Anterior cingulate cortex (tissue), 58 donors: ENCODE measurements around the gene INAFM1.

Experiments used
- DNase-seq, 58 donors: peaks; one replicate each; lab custom pipeline; 2025; lab: John Stamatoyannopoulos, UW

The INAFM1 gene

DNA sequence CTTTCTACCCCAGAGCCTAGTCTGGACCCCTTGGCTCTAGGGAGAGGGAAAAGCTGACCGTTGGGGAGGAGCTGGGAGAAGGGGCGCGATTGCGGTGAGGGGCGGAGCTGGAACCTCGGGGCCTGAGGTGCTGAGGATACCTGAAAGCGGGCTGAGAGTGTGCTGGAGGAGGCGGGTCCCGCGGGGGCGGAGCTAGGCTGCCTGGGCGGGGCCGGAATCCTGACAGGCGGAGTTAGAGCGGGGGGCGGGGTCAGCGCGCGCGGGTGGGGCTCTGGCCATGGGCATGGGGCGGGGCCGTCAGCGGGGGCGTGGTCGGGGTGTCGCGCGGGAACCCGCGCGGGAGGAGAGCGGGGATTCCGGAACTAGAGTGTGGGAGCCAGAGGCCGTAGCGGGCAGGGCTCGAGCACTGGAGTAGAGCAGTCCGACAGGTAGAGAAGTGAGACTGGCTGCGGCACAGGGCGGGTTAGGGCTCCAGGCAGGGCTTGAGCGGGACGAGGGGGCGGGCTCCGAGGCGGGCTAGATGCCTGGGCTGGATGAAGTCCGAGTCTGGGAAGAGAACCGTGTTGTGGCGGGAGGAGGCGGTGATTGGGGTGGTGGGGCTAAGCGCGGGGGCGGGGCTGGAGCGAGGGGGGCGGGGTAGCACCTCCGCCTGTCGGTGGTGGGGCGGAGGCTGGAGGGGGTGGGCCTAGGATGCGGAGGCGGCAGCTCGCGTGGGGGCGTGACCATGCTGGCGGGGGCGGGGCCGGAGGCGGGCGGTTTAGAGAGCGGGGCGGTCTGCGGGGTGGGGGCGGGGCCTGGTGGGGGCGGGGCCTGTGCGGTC is at the start of gene INAFM1:
Gene INAFM1 (plus strand): TSS at position 815 of the 820 bp plus-strand sequence. CDS start 35 bp downstream, outside the sequence.
- peak; percentile 66 to 98 (median 93) for DNase-seq

- DNase-seq: peak in 57 of 58 donors; percentile 15 to 91 (median 79)
Measured at GRCh38 chr19:47225746-47226425, 48.8 kb upstream of the INAFM1 start.

- DNase-seq: peak in 48 of 58 donors; percentile 13 to 75 (median 38)
Measured at GRCh38 chr19:47226426-47227351, 48.0 kb upstream of the INAFM1 start.

- DNase-seq: peak in 48 of 58 donors; percentile 2 to 75 (median 37)
Measured at GRCh38 chr19:47227352-47228167, 47.1 kb upstream of the INAFM1 start.

- peak in 17 of 58 donors; percentile 9 to 57 (median 29) for DNase-seq
Measured at GRCh38 chr19:47228168-47228936, 46.3 kb upstream of the INAFM1 start.

- DNase-seq: peak in 42 of 58 donors; percentile 6 to 80 (median 33)
Measured at GRCh38 chr19:47228937-47229675, 45.6 kb upstream of the INAFM1 start.

GRCh38 chr19:47229676-47230053 is 45.0 kb upstream of the INAFM1 start:
- peak in 15 of 58 donors; percentile 8 to 80 (median 38) for DNase-seq

GRCh38 chr19:47230054-47230920 is 44.4 kb upstream of the INAFM1 start:
- DNase-seq: peak in 44 of 58 donors; percentile 11 to 73 (median 40)

DNA sequence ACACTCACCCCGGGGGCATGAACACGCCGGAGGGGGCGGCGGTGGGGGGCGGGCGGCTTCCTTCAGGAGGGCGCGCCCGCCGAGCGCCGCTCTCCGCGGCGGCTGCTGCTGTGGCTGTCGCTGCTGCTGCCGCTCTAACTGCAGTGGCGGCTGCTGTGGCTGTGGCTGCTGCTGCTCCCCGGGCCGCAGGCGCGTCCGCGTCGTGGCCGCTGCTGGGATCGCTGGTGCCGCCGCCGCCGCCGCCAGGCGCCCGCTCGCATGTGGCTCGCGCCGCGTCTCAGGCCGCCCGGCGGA is 43.8 kb upstream of the INAFM1 start, which contains the start of gene BBC3:
Gene BBC3 (minus strand): TSS at position 279 of the 294 bp plus-strand sequence. CDS start 2,768 bp downstream, outside the sequence.
- no peak for DNase-seq

GRCh38 chr19:47231215-47232054 is 43.2 kb upstream of the INAFM1 start:
- peak in 57 of 58 donors; percentile 2 to 88 (median 72) for DNase-seq

- DNase-seq: peak in 1 of 58 donors; percentile 0
Measured at GRCh38 chr19:47232422-47233211, 42.1 kb upstream of the INAFM1 start.

GRCh38 chr19:47236072-47236675 is 38.5 kb upstream of the INAFM1 start:
- DNase-seq: no peak

DNA sequence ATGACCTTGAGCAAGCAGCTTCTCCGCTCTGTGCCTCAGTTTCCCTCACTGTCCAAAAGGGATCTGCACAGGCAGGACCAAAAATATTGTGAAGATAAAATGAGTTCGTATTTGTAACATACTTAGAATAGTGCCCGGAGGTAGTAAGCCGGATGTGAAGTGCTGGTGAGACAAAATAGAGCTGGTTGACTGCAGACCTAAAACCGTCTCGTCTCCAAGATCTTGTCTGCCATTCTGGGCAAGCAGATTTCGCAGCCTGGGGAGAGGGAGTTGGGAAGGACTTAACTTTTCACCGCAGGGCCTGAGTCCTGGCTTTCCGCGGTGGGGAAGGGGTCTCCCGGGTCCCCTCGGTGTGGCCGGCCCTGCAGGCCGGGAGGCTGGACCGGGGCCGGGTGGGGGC is 35.5 kb upstream of the INAFM1 start:
- no peak for DNase-seq

GRCh38 chr19:47239610-47240296 is 34.9 kb upstream of the INAFM1 start:
- peak; percentile 31 to 96 (median 83) for DNase-seq
